A673 (cell line): ENCODE data around the gene PRRG1. TPM values are rescaled to one million over a fixed set of nuclear protein-coding genes. Genes with fewer than 3 reads are reported as not detected.
A peak's percentile ranks its signal among the peaks of the same experiment; 100 is the strongest.

Experiments used
- BruUV-seq: library from RNA; stranded (reverse); fragments of 400-500 nt; replicated peaks from 2 replicates; lab custom pipeline; 2021; lab: Mats Ljungman, UMichigan
- CTCF ChIA-PET: fragments of 300-600 bp; sonication (Branson Sonifier 250); formaldehyde crosslinking; loops from one replicate; lab custom pipeline; 2022; ENCODE audit warnings: antibody characterized with exemption; lab: Charles Lee
- POLR2A ChIA-PET: fragments of 300-600 bp; sonication (Branson Sonifier 250); formaldehyde crosslinking; loops from one replicate; lab custom pipeline; 2022; ENCODE audit warnings: antibody characterized with exemption; ENCODE audit not compliant: low non-redundant PET; lab: Charles Lee
- DNase-seq: peaks from one replicate; pipeline ENCODE4 v3.0.0-alpha.2; 2015; ENCODE audit warnings: low spot score
- H3K27ac ChIP-seq: fragments of 200-600 bp; sonication (generic); 2 replicates; pipeline ENCODE4 v1.5.1; 2016; ENCODE audit warnings: mixed run types, low read depth, mild to moderate bottlenecking, mixed read lengths, antibody characterized with exemption, low read length; ENCODE audit not compliant: poor library complexity, severe bottlenecking
- H3K27me3 ChIP-seq: fragments of 200-600 bp; sonication (generic); replicated peaks from 2 replicates; pipeline ENCODE4 v1.6.1; 2017; ENCODE audit warnings: mixed run types, low read depth, mild to moderate bottlenecking, mixed read lengths, antibody characterized with exemption, low read length; ENCODE audit not compliant: insufficient read depth, poor library complexity
- H3K36me3 ChIP-seq: fragments of 200-600 bp; sonication (generic); 2 replicates; pipeline ENCODE4 v1.6.1; 2016; ENCODE audit warnings: mixed run types, mild to moderate bottlenecking, mixed read lengths, antibody characterized with exemption, low read length; ENCODE audit not compliant: insufficient read depth, poor library complexity, severe bottlenecking
- H3K4me1 ChIP-seq: fragments of 200-600 bp; sonication (generic); 2 replicates; pipeline ENCODE4 v1.6.1; 2017; ENCODE audit warnings: mixed run types, mild to moderate bottlenecking, mixed read lengths, antibody characterized with exemption, low read length; ENCODE audit not compliant: insufficient read depth, poor library complexity, severe bottlenecking
- H3K4me3 ChIP-seq: fragments of 200-600 bp; sonication (generic); 2 replicates; pipeline ENCODE4 v1.5.1; 2016; ENCODE audit warnings: low read depth, mixed run types, mild to moderate bottlenecking, mixed read lengths, low read length; ENCODE audit not compliant: poor library complexity, severe bottlenecking
- H3K9me3 ChIP-seq: fragments of 200-600 bp; sonication (generic); 2 replicates; pipeline ENCODE4 v1.6.1; 2016; ENCODE audit warnings: mixed run types, low read depth, mild to moderate bottlenecking, mixed read lengths, antibody characterized with exemption, low read length; ENCODE audit not compliant: poor library complexity, severe bottlenecking
- CTCF ChIP-seq: fragments of 300-800, 200-600 bp; sonication (generic); conservative IDR thresholded peaks from 2 replicates; pipeline ENCODE4 v1.5.1; 2017; ENCODE audit warnings: low read depth, mild to moderate bottlenecking, antibody characterized with exemption, low read length, moderate library complexity, mixed read lengths
- EZH2 ChIP-seq: fragments of 200-600 bp; sonication (generic); IDR thresholded peaks from 2 replicates; pipeline ENCODE4 v1.6.1; 2017; ENCODE audit warnings: borderline replicate concordance, low read depth, mild to moderate bottlenecking, mixed read lengths, antibody characterized with exemption, low read length; ENCODE audit not compliant: poor library complexity, severe bottlenecking
- intact Hi-C: fragments of 100-400 bp; cut with micrococcal nuclease; formaldehyde crosslinking; loops from one replicate; pipeline ENCODE4 v1.10.0; 2022; ENCODE audit not compliant: unreplicated experiment
- total RNA-seq: library from RNA; stranded (reverse); gene quantifications from 2 replicates; pipeline ENCODE4 v1.2.3, GENCODE V29; 2021

The PRRG1 gene
- total RNA-seq, 1 experiment from 2014 or later, result 10.4 TPM

- ChIA-PET CTCF (no interaction called here), POLR2A (no interaction called here)
- no peak for DNase-seq
- no TSS peak for BruUV-seq
- Histone ChIP-seq H3K27ac (no peak overlapping the region), H3K4me1 (no peaks in the 10 kb centered on the region), H3K9me3 (no peaks in the 10 kb centered on the region), H3K36me3 (no peaks in the 10 kb centered on the region), H3K27me3 (no peaks in the 10 kb centered on the region), H3K4me3 (no peak overlapping the region)
- intact Hi-C loops, result no loop called here
- TF ChIP-seq EZH2 (no peak), CTCF (no peak)
Observed at GRCh38 chrX:37380924-37381323, 31.8 kb downstream of the PRRG1 start.

- TF ChIP-seq CTCF, result no peak
- no peak for TF ChIP-seq EZH2
- POLR2A ChIA-PET, result no interaction called here
- no peaks in the 10 kb centered on the region for H3K4me1 ChIP-seq
- BruUV-seq, result no TSS peak
- H3K27me3 ChIP-seq, result no peaks in the 10 kb centered on the region
- no peak overlapping the region for H3K27ac ChIP-seq
- CTCF ChIA-PET, result no interaction called here
- no peaks in the 10 kb centered on the region for H3K36me3 ChIP-seq
- no peak overlapping the region for H3K4me3 ChIP-seq
- peak; percentile 18 for DNase-seq
- intact Hi-C loops, result no loop called here
- H3K9me3 ChIP-seq, result no peaks in the 10 kb centered on the region
Observed at GRCh38 chrX:37383313-37383712, 34.1 kb downstream of the PRRG1 start.

GRCh38 chrX:37388413-37388812 is 39.2 kb downstream of the PRRG1 start:
- no peaks in the 10 kb centered on the region for H3K27me3 ChIP-seq
- no peak for TF ChIP-seq EZH2
- TF ChIP-seq CTCF, result no peak
- no peak overlapping the region for H3K4me3 ChIP-seq
- no peak for DNase-seq
- H3K4me1 ChIP-seq, result no peaks in the 10 kb centered on the region
- intact Hi-C loops, result no loop called here
- no peaks in the 10 kb centered on the region for H3K9me3 ChIP-seq
- BruUV-seq, result no TSS peak
- H3K27ac ChIP-seq, result no peak overlapping the region
- no peaks in the 10 kb centered on the region for H3K36me3 ChIP-seq
- ChIA-PET POLR2A (no interaction called here), CTCF (no interaction called here)
